Adrenal gland (tissue), 12 donors: ENCODE results near the gene INO80C. TPM values are rescaled to one million over a fixed set of nuclear protein-coding genes. Genes with fewer than 3 reads are reported as not detected.

Experiments
- DNase-seq, 7 donors: peaks; one replicate each; pipeline ENCODE4 v3.0.0-alpha.2; 2019 to 2020
- H3K27ac ChIP-seq, 5 donors: fragments of 200-600 bp; sonication (generic) in 4 of 5; 1 replicate in 3 of 5; 2 replicates in 2 of 5; pipeline versions ENCODE4 v1.5.1 to v1.8.0; 2016 to 2020; ENCODE audit warnings: mild to moderate bottlenecking in 1 of 5
- H3K27me3 ChIP-seq: fragments of 200-600 bp; 2 replicates; pipeline ENCODE4 v1.8.0; 2021
- H3K36me3 ChIP-seq, 2 donors: fragments of 200-600 bp; replicated peaks in 1 of 2; 1 replicate in 1 of 2; 2 replicates in 1 of 2; pipeline versions ENCODE4 v1.5.1 to v1.8.0; 2018 to 2022
- H3K4me1 ChIP-seq, 2 donors: fragments of 200-600 bp; replicated peaks in 1 of 2; 1 replicate in 1 of 2; 2 replicates in 1 of 2; pipeline versions ENCODE4 v1.5.1 to v1.8.0; 2018 to 2021
- H3K4me3 ChIP-seq, 4 donors: fragments of 200-600 bp; sonication (generic) in 3 of 4; one replicate each; pipeline ENCODE4 v1.5.1; 2016 to 2018
- H3K9me3 ChIP-seq, 3 donors: fragments of 200-600 bp; sonication (generic) in 1 of 3; replicated peaks in 1 of 3; 1 replicate in 2 of 3; 2 replicates in 1 of 3; pipeline versions ENCODE4 v1.5.1 to v1.8.0; 2016 to 2021
- CTCF ChIP-seq, 6 experiments: fragments of 450-650 bp in 4 of 6; fragments of 200-600 bp in 2 of 6; sonication (generic) in 1 of 6; IDR thresholded peaks; 1 replicate in 5 of 6; 2 replicates in 1 of 6; pipeline versions ENCODE4 v1.5.1 to v1.8.0; 2016 to 2021; ENCODE audit warnings: antibody characterized with exemption in 6 of 6, mild to moderate bottlenecking in 2 of 6, moderate library complexity in 1 of 6
- POLR2A ChIP-seq, 2 donors: fragments of 450-650 bp; IDR thresholded peaks; one replicate each; pipeline ENCODE4 v1.6.1; 2017; ENCODE audit warnings: antibody characterized with exemption in 2 of 2, mild to moderate bottlenecking in 2 of 2, moderate library complexity in 1 of 2
- WGBS, 4 donors: extraction: QIAGEN DNeasy Blood & Tissue Kit in 2 of 4; methylation state at CpG; one replicate each; pipeline versions ENCODE4 v1.1.5 to v1.1.7; 2013 to 2017; 5-methylcytosine and 5-hydroxymethylcytosine counted together
- intact Hi-C, 2 donors: fragments of 100-400 bp; cut with DNase I; formaldehyde crosslinking; loops; one replicate each; pipeline versions ENCODE4 v1.14.1 to v1.15.0; 2022 to 2023
- polyA plus RNA-seq, 3 donors: library from polyadenylated mRNA; stranded (reverse); fragments of 200-250 nt in 2 of 3; fragments of 350-450 nt in 1 of 3; fragmentation: Illumina TruSeq in 1 of 3; extraction: RNeasy Lipid Tissue Mini Kit (QIAGEN cat#74804) in 1 of 3; gene quantifications; one replicate each; pipeline ENCODE4 v1.2.3, GENCODE V29; 2013 to 2014
- total RNA-seq, 9 donors: library from RNA; depleted of rRNA in 4 of 9; stranded (reverse); fragments of >200 nt in 4 of 9; fragments of 120-200 nt in 1 of 9; fragmentation: NEBNext Ultra II Directional in 1 of 9; extraction: Animal tissue kit (Norgen Biotek cat#: 25700) in 1 of 9; gene quantifications; one replicate each; pipeline versions ENCODE4 v1.1.0 to v1.2.4, GENCODE V29; 2013 to 2023
- donor health status: healthy with polysubstance abuse.
- donor health status: Bipolar disorder and iron deficiency.
- donor health status: DM: yes; HTN: yes; CAD: no.
- donor health status: DM: no; HTN: no; CAD: no.
- donor health status: DM: no; HTN: no; CAD: no.
- donor health status: DM: yes; HTN: yes; CAD: no.

The INO80C gene
- total and polyA plus RNA-seq, 12 donors = 3.6 to 29.6 (median 19.6) TPM

- WGBS, 4 donors = 91 to 100% (median 98%) methylated on average over 1 of the region's 1 CpG
- Histone ChIP-seq H3K36me3 (no peaks in the 10 kb centered on the region), H3K27me3 (no peaks in the 10 kb centered on the region), H3K9me3 (no peaks in the 10 kb centered on the region), H3K4me3 (no peak overlapping the region), H3K4me1 (peaks cover 0 to 9% of the 10 kb centered on the region in 2 donors), H3K27ac (no peak overlapping the region)
- TF ChIP-seq CTCF (IDR thresholded peaks at IDR 0.05) (no peak), POLR2A (IDR thresholded peaks at IDR 0.05) (no peak)
- no peak for DNase-seq
- intact Hi-C loops = no loop called here
Observed at GRCh38 chr18:35473562-35473961, 24.2 kb downstream of the INO80C start.

GRCh38 chr18:35470435-35470834, 27.3 kb downstream of the INO80C start:
- no peaks in the 10 kb centered on the region for H3K27me3 ChIP-seq
- H3K4me3 ChIP-seq = no peak overlapping the region
- no peaks in the 10 kb centered on the region for H3K4me1 ChIP-seq
- no peak for DNase-seq
- no peaks in the 10 kb centered on the region for H3K9me3 ChIP-seq
- TF ChIP-seq CTCF (IDR thresholded peaks at IDR 0.05) (no peak), POLR2A (IDR thresholded peaks at IDR 0.05) (no peak)
- intact Hi-C loops = no loop called here
- no peak overlapping the region for H3K27ac ChIP-seq
- WGBS, 4 donors = 92 to 98% (median 96%) methylated on average over 6 of the region's 6 CpGs
- no peaks in the 10 kb centered on the region for H3K36me3 ChIP-seq

GRCh38 chr18:35469725-35470124, 28.0 kb downstream of the INO80C start:
- no peak for DNase-seq
- no peaks in the 10 kb centered on the region for H3K36me3 ChIP-seq
- H3K4me1 ChIP-seq = no peaks in the 10 kb centered on the region
- intact Hi-C loops = no loop called here
- TF ChIP-seq POLR2A (IDR thresholded peaks at IDR 0.05) (no peak), CTCF (IDR thresholded peaks at IDR 0.05) (no peak)
- WGBS, 4 donors = 91 to 94% (median 92%) methylated on average over 3 of the region's 3 CpGs
- H3K4me3 ChIP-seq = no peak overlapping the region
- no peaks in the 10 kb centered on the region for H3K27me3 ChIP-seq
- H3K9me3 ChIP-seq = no peaks in the 10 kb centered on the region
- H3K27ac ChIP-seq = no peak overlapping the region

GRCh38 chr18:35468711-35469110, 29.0 kb downstream of the INO80C start:
- intact Hi-C loops = no loop called here
- no peak for DNase-seq
- Histone ChIP-seq H3K36me3 (no peaks in the 10 kb centered on the region), H3K4me1 (no peaks in the 10 kb centered on the region), H3K9me3 (no peaks in the 10 kb centered on the region), H3K27ac (no peak overlapping the region), H3K27me3 (no peaks in the 10 kb centered on the region), H3K4me3 (no peak overlapping the region)
- no peak for TF ChIP-seq POLR2A (IDR thresholded peaks at IDR 0.05)
- TF ChIP-seq CTCF (IDR thresholded peaks at IDR 0.05) = no peak
- 85 to 97% (median 93%) methylated on average over 2 of the region's 2 CpGs for WGBS, 4 donors
